Activated T-cell treated with anti-CD3 and anti-CD28 coated beads for 48 hours (primary cell): ENCODE measurements around the gene VTI1A.
"Not testable (repeated sequence)": the region's sequence is repeated elsewhere in the genome, so short reads cannot be mapped to it uniquely, and the experiment has no call there.

Experiments used
- DNase-seq: peaks from one replicate; pipeline ENCODE4 v3.0.0-alpha.2; 2020; ENCODE audit warnings: low read depth

VTI1A gene

DNA sequence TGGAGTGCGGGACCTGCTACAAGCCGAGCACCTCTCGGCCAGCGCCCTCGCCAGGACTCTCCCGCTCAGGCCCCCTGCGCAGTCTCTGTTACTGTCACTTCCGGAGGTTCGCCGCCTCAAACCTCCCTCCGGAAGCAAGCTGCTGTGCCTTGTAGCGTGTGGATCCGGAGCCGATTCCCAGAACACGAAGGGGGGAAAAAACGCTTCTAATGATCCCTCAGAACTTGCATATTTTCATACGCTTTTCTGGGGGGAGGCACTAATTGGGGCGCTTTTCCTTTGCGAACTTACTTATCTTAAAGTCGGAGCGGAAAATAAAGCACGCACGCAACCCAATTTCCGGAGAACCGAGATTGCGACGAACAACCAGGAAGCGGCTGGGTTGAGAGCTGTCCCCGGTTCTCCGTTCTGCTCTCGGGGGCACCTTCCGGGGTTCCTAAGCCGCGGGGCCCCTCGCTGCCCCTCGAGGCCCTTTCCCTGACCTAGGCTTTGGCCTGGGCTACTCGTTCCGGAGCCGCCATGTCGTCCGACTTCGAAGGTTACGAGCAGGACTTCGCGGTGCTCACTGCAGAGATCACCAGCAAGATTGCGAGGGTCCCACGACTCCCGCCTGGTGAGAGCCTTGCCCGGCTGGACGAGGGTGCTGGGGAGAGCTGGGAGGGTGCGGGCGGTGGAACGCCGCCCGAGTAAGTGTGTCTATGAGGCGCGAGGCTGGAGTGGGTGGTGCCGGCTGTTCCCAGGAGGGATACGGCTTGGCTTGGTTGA lies at the start of gene VTI1A, which contains the start of gene ZDHHC6:
VTI1A (plus strand) TSS at position 361 of the 765 bp plus-strand sequence; CDS start at position 520, 159 bp downstream.
ZDHHC6 (minus strand) TSS at position 60 of the 765 bp plus-strand sequence. CDS start 1,478 bp downstream, outside the sequence.
- peak; percentile 74 for DNase-seq

GRCh38 chr10:112397592-112397991 lies 49.4 kb upstream of the VTI1A start:
- no peak for DNase-seq

- DNase-seq: no peak
Observed at GRCh38 chr10:112402917-112403316, 44.1 kb upstream of the VTI1A start.

GRCh38 chr10:112404617-112405016 lies 42.4 kb upstream of the VTI1A start:
- DNase-seq: no peak

GRCh38 chr10:112406806-112407205 lies 40.2 kb upstream of the VTI1A start:
- not testable (repeated sequence) for DNase-seq

- no peak for DNase-seq
Observed at GRCh38 chr10:112407696-112408095, 39.3 kb upstream of the VTI1A start.

DNA sequence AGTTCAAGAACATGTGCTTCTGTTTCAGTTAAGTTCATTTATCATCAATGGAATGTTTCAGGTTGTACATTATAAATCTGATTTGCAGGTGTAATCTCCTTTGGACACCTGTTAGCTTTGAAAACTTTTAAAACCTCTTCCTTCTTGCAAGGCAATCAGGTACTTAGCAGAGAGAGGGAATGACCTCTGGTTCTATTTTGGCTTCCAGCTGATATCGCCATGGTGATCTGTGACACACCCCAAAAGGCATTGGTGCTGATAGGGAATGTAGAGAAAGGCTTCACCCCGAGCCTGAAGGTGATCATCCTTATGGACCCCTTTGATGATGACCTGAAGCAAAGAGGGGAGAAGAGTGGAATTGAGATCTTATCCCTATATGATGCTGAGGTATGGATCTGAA lies 37.7 kb upstream of the VTI1A start:
- no peak for DNase-seq

GRCh38 chr10:112409755-112410154 lies 37.3 kb upstream of the VTI1A start:
- no peak for DNase-seq

- no peak for DNase-seq
Observed at GRCh38 chr10:112412696-112413095, 34.3 kb upstream of the VTI1A start.

- DNase-seq: no peak
Observed at GRCh38 chr10:112421731-112422130, 25.3 kb upstream of the VTI1A start.

GRCh38 chr10:112424651-112425050 lies 22.4 kb upstream of the VTI1A start:
- no peak for DNase-seq

DNA sequence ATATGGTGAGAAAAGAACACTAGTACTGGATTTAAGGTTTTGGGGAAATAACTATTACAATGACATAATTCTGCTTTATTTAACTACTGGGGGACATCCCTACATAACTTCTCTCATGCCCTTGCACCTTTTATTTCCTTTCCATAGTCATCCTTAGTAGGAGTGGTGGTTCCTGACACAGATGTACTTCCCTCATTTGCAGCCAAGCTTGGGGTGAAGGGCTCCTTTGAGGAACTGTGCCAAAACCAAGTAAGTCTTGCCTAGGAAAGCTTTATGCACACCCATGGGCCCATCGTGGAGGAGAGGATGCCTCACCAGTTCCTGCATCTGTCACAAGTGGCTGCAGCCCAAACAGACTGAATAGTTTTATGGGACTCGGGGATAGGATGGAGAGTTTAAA lies 20.9 kb upstream of the VTI1A start:
- no peak for DNase-seq

GRCh38 chr10:112429147-112429546 lies 17.9 kb upstream of the VTI1A start:
- no peak for DNase-seq

- DNase-seq: no peak
Observed at GRCh38 chr10:112429654-112430230, 17.3 kb upstream of the VTI1A start.

- no peak for DNase-seq
Observed at GRCh38 chr10:112433136-112433535, 13.9 kb upstream of the VTI1A start.

- no peak for DNase-seq
Observed at GRCh38 chr10:112434988-112435619, 11.9 kb upstream of the VTI1A start.

DNA sequence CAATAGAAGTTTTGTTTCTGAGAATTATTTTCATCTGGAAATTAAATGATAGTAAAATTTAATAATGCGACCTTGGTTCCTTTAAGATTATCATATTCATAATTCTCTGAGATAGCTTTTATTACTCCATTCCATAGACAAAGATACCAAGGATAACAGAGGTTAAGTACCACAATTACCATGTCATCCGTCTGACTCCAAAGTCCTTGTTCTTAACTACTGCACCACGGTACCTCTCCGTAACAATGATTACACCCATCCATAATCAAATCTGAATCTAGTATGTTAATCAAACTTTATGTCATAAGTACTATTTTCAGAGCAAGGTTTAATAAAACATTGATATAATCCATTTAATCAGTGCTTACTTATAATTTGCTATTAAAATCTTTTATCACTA lies 8.7 kb upstream of the VTI1A start:
- DNase-seq: no peak

DNA sequence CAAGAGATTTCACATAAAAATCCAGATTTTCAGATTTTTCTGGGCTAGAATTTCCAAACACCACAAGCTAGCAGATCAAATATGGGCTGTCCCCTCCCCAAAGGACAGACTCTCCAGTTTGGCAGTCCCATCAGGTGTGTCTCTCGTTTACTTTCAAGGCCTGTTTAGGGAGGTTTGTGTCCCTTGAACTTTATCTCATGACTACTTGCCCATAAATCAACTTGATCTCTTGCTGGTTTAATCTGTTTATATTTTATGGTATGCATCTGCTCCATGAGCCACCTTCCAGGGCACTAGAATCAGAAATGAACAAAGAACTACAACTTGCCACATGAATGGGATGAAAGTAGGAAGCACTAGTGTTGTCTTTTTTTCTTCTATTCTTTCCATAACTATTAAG lies 5.5 kb upstream of the VTI1A start:
- DNase-seq: no peak

GRCh38 chr10:112442063-112442462 lies 5.0 kb upstream of the VTI1A start:
- no peak for DNase-seq

- DNase-seq: no peak
Observed at GRCh38 chr10:112446055-112446854, 760 bp upstream of the VTI1A start.

DNA sequence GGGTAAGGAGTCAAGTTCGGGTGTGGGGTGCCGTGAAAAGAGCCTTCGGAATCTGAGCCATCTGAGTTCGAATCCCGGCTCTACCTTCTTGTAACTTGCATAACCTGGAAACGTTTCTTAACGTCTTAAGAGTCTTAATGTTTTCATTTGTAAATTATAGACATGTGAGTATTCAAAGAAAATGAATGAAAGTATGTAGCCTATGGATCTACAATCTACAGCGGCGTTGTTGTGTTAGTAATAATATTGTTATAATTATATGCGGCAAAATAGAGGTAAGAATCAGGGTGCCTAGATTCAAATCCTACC lies 559 bp downstream of the VTI1A start:
- no peak for DNase-seq

GRCh38 chr10:112448888-112449287 lies 1.9 kb downstream of the VTI1A start:
- DNase-seq: no peak
